NK-92 (cell line): ENCODE data around the gene MATN4.

Source experiments
- DNase-seq: peaks from one replicate; lab custom pipeline; 2025; ENCODE audit not compliant: unreplicated experiment; lab: John Stamatoyannopoulos, UW

Gene MATN4

GRCh38 chr20:45341579-45341938 lies 33.5 kb upstream of the MATN4 start:
- no peak for DNase-seq

DNA sequence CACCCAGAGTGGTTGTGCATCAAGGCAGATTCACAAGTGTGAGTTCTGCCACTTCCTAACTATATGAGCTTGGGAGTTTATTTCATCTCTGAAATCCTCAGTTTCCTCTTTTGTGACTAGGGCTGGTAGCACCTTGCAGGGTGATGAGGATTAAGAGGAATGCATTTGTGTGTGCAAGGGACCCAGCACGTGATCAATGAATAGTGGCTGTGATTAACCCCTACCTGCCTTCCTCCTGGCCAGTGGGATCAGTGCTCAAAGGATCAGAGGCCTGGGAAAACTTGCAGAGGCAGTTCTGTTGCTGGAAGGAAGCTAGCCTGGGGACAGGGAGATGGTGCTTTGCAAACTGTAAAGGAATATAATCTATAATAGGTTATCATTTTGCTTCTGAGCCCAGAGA lies 32.9 kb upstream of the MATN4 start:
- no peak for DNase-seq

- DNase-seq: no peak
These were observed 32.2 kb upstream of the MATN4 start for GRCh38 chr20:45340236-45340847.

DNA sequence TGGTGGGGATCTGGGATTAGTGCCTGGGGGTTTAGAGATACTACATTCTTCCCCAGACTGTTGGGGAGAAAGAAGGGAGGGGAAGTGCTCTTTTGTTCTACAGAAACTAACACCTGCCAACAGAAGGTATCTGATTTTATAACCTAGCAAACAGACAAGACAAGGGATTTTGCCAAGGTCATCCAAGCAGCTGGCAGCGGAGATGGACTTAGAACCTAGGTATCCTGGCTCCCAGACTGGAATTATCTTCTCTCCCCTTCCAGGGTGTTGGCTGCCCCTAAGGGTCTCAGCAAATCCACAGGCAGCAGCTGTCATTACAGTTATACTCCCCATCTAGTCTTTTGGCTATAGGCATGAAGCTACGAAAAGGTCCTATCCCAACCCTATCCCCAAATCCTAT lies 31.7 kb upstream of the MATN4 start:
- DNase-seq: no peak

GRCh38 chr20:45339084-45339483 lies 31.0 kb upstream of the MATN4 start:
- no peak for DNase-seq

DNA sequence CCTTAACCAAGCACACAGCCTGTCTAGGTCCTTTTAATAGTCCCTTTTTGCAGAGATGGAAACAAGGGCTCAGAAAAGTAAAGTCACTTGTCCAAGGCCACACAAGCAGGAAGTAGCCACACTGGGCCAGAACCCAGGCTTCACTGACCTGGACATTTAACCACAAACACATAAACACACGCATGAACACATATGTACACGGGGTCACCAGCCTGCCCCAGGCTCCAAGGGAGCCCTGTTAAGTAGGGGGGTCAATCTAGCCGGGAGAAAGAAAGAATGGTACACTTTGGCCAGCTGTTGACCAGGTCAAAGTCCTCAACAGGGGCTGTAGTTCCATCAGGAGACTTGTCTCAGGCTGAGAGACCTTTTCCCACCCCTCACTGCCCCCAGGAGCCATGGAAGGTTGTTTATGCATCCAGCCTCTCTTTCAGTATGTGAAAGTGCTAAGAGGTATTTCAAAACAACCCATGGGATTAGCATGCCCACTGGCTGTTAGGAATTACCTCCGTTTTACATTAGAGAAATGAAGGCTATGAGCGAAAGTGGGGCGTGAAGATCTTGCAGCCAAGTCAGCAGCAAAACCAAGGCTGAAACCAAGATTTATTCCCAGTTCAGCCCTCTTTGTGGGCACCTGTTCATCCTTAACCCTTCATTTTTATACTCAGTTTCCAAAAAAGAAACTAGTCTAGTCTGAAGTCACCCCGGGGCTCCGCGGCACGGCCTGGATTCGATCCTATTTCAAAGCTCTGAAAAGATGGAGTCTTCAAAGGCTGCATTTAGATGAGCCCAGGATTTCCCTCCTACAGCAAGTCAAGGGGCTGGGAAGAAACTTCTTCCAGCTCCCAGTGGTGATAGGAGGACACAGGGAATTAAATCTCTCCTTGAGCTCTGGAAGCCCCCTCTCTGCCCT lies 30.3 kb upstream of the MATN4 start:
- DNase-seq: no peak

- DNase-seq: no peak
These were observed 29.4 kb upstream of the MATN4 start for GRCh38 chr20:45337367-45338120.

DNA sequence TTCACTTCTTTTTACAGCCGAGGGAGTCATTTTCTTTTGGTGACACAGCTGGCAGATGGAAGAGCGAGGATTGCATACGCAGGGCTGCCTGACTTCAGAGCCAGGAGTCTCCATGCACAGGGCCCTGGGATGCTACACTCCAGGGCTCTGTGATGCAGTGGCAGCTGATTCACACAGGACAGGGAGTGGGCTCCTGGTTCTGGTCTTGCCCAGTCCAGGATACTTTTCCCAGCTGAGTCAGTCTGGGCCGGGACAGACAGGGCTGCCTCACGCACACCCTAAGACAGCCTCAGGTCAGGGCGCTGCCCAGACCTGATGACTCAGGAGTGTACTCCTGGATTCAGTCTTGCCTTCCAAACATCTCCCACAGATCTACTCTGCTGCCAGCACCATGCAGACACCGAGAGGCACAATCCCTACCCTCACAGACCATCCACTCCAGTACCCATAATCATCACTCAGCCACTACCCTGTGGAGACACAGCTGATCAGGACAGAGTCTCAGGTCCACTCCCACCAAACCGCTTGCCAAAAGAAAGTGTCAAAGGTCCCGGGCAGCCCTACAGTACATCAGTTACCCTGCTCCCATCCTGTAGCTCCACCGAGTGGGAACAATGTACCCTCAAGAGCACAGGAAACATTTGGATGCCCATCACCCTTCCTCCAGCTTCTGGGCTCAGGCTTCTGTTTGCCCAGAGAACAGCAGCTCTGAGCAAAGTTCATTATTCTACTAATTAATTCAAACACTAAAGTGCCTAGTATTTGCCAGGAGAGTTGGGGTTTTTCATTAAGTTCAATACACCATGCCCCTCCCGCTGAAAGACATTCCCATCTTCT lies 28.6 kb upstream of the MATN4 start:
- no peak for DNase-seq

- DNase-seq: no peak
These were observed 22.4 kb upstream of the MATN4 start for GRCh38 chr20:45330476-45330875.

GRCh38 chr20:45329497-45330319 lies 21.6 kb upstream of the MATN4 start:
- DNase-seq: no peak

DNA sequence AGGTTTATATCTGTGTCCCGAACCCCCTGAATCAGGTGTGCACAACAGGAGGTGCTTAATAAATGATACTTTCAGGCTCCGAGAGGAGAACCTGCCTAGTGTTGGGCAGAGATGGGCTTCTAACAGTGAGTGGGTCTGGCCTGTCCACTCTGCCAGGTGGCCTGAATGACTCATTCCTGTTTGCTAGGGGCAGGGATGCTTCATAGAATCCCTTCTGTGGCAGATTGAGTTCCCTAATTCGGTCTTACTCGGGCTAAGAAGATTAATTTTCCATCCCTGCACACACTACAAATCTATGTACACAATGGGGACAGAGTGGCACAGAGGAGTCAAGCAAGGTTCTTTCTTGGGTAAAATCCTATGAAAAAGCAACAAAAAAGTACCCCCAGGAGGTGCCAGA lies 20.4 kb upstream of the MATN4 start:
- DNase-seq: no peak

DNA sequence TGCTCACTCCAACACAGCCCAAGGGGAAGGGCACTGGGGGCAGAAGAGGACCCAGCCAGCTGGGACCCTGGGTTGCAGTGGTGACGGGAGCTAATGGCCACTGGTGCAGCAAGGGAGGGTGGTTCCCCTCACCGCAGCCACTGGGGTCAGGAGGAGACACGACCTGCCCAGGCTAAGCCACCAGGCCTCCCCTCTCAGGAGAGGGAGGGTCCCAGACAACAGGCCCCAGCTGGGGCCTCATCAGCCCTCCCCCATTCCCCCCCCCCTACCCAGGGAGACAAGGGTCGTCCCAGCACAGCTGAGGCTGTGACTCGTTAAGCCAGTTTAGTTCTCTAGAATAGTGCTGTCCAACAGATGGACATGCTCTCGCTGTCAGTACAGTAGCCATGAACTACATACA lies 17.3 kb upstream of the MATN4 start:
- no peak for DNase-seq

- DNase-seq: no peak
These were observed 15.6 kb upstream of the MATN4 start for GRCh38 chr20:45323731-45324130.

- DNase-seq: no peak
These were observed 14.9 kb upstream of the MATN4 start for GRCh38 chr20:45322952-45323383.

GRCh38 chr20:45320948-45321595 lies 13.0 kb upstream of the MATN4 start:
- DNase-seq: no peak

GRCh38 chr20:45318948-45319347 lies 10.8 kb upstream of the MATN4 start:
- no peak for DNase-seq

- no peak for DNase-seq
These were observed 10.4 kb upstream of the MATN4 start for GRCh38 chr20:45318386-45318939.

DNA sequence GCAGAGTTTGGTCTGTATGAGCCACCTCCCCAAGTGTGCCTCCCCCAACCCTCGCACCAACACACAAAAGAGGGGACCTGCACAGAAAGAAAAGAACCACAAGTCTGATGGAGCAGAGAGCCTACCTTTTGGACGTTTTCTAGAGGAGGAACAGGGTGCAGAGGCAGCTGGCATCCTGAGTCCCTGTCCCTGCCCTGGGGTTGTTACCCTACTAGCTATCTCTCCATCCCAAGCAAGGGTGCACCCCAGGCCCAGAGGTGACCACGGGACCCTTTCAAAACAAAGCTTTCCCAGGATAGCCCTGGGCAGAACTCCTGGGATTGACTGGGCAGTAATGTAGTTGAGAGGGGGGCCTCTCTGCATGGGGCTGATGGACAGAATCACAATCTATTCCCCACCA lies 9.7 kb upstream of the MATN4 start:
- no peak for DNase-seq
